Psoas muscle (tissue), 8 donors: Measurements from ENCODE around the gene DMD. TPM values are rescaled to one million over a fixed set of nuclear protein-coding genes. Genes with fewer than 3 reads are reported as not detected.
A peak's percentile ranks its signal among the peaks of the same experiment; 100 is the strongest.

Experiments
- ATAC-seq, 4 donors: fragments of 200-7000 bp; cut with Tn5 transposase; one replicate each; pipeline ENCODE4 v1.9.1; 2020; ENCODE audit warnings: moderate library complexity in 3 of 4, mild to moderate bottlenecking in 2 of 4
- DNase-seq, 2 donors: peaks; one replicate each; pipeline ENCODE4 v3.0.0-alpha.2; 2020
- H3K27ac ChIP-seq: fragments of 200-600 bp; one replicate; pipeline ENCODE4 v1.8.0; 2022
- H3K27me3 ChIP-seq, 3 donors: fragments of 200-600 bp in 1 of 3; one replicate each; pipeline versions ENCODE4 v1.6.1 to v1.8.0; 2013 to 2022; ENCODE audit warnings: low read length in 2 of 3, mild to moderate bottlenecking in 2 of 3, moderate library complexity in 1 of 3; ENCODE audit not compliant: insufficient read depth in 3 of 3
- H3K36me3 ChIP-seq, 2 donors: fragments of 200-600 bp in 1 of 2; one replicate each; pipeline versions ENCODE4 v1.6.1 to v1.8.0; 2013 to 2022; ENCODE audit warnings: low read depth in 1 of 2, mild to moderate bottlenecking in 1 of 2, moderate library complexity in 1 of 2; ENCODE audit not compliant: insufficient read depth in 1 of 2
- H3K4me1 ChIP-seq: fragments of 200-600 bp; one replicate; pipeline ENCODE4 v1.8.0; 2022
- H3K4me3 ChIP-seq: fragments of 200-600 bp; one replicate; pipeline ENCODE4 v1.8.0; 2022; ENCODE audit warnings: mild to moderate bottlenecking
- H3K9me3 ChIP-seq: fragments of 200-600 bp; one replicate; pipeline ENCODE4 v1.8.0; 2022
- WGBS, 3 donors: extraction: QIAGEN DNeasy Blood & Tissue Kit; methylation state at CpG; one replicate each; pipeline versions ENCODE4 v1.1.6 to v1.1.7; 2013; 5-methylcytosine and 5-hydroxymethylcytosine counted together
- intact Hi-C, 2 donors: fragments of 100-400 bp; cut with DNase I; formaldehyde crosslinking; loops; one replicate each; pipeline versions ENCODE4 v1.11.0 to v1.14.2; 2022
- polyA plus RNA-seq, 3 donors: library from polyadenylated mRNA; stranded (reverse); fragments of 200-250 nt; gene quantifications; one replicate each; pipeline ENCODE4 v1.2.3, GENCODE V29; 2013
- total RNA-seq, 4 donors: library from RNA; stranded (reverse); fragmentation: NEBNext Ultra II Directional in 2 of 4; extraction: Animal tissue kit (Norgen Biotek cat#: 25700) in 2 of 4; gene quantifications; one replicate each; pipeline versions ENCODE4 v1.2.1 to v1.2.4, GENCODE V29; 2021 to 2023
- TF ChIP-seq, protein P1 (sequence below): fragments of 200-600 bp; IDR thresholded peaks from one replicate; pipeline ENCODE4 v1.8.0; 2022; ENCODE audit warnings: antibody characterized with exemption
- donor health status: healthy with polysubstance abuse.
- donor health status: DM: no; HTN: no; CAD: no; lungs with moderate emphysema.
- donor health status: Bipolar disorder and iron deficiency.
- donor health status: healthy.
- donor health status: DM: yes; HTN: yes; CAD: no.
- donor health status: DM: no; HTN: no; CAD: no.
- donor health status: DM: no; HTN: no; CAD: no.
- donor health status: DM: yes; HTN: yes; CAD: no.

The DMD gene
- total and polyA plus RNA-seq, 7 donors: 6.8 to 170 (median 86.5) TPM

DNA sequence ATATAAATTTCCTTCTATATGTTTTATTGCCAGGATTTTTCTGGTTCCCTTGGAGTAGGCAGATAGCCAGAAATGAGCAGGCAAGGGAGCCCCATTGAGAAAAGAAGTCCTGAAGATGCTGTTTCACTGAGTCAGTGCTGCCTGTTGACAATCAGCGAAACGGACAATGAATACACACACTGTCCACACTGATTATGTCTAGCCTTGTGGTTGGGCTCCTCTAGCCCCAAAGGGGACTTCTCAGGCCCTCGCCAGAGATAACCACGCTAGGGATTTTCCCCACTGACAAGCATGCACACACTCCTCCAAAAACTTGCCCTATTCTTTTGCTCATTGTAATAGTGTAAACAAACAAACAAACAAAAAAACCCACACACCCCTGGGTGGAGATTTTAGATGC is 369.3 kb downstream of the DMD start:
- no peak overlapping the region for H3K4me3 ChIP-seq
- H3K27ac ChIP-seq: no peak overlapping the region
- no peaks in the 10 kb centered on the region for H3K4me1 ChIP-seq
- intact Hi-C loops: no loop called here
- no peaks in the 10 kb centered on the region for H3K27me3 ChIP-seq
- 74 to 88% (median 82%) methylated on average over 4 of the region's 4 CpGs for WGBS, 3 donors
- H3K9me3 ChIP-seq: no peaks in the 10 kb centered on the region
- no peak for DNase-seq
- TF ChIP-seq, protein P1, sequence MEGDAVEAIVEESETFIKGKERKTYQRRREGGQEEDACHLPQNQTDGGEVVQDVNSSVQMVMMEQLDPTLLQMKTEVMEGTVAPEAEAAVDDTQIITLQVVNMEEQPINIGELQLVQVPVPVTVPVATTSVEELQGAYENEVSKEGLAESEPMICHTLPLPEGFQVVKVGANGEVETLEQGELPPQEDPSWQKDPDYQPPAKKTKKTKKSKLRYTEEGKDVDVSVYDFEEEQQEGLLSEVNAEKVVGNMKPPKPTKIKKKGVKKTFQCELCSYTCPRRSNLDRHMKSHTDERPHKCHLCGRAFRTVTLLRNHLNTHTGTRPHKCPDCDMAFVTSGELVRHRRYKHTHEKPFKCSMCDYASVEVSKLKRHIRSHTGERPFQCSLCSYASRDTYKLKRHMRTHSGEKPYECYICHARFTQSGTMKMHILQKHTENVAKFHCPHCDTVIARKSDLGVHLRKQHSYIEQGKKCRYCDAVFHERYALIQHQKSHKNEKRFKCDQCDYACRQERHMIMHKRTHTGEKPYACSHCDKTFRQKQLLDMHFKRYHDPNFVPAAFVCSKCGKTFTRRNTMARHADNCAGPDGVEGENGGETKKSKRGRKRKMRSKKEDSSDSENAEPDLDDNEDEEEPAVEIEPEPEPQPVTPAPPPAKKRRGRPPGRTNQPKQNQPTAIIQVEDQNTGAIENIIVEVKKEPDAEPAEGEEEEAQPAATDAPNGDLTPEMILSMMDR: no peak
- peak in 1 of 4 donors; percentile 27 for ATAC-seq
- H3K36me3 ChIP-seq: no peaks in the 10 kb centered on the region

DNA sequence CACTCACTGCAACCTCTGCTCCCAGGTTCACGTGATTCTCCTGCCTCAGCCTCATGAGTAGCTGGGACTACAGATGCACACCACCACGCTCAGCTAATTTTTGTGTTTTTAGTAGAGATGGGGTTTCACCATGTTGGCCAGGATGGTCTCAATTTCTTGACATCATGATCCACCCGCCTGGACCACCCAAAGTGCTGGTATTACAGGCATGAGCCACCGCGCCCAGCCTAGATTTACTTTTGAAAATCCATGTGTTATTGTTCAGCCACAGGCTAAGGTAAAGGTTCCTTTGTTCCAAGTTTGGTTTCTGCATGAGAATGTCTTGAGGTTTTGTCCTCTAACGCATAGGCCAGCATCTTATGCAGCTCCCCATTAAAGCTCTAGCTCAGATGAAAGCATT is 371.6 kb downstream of the DMD start:
- Histone ChIP-seq H3K9me3 (no peaks in the 10 kb centered on the region), H3K27me3 (no peaks in the 10 kb centered on the region), H3K27ac (no peak overlapping the region), H3K36me3 (no peaks in the 10 kb centered on the region), H3K4me1 (no peaks in the 10 kb centered on the region), H3K4me3 (no peak overlapping the region)
- WGBS, 3 donors: 76 to 90% (median 87%) methylated on average over 6 of the region's 6 CpGs
- intact Hi-C loops: no loop called here
- no peak for ATAC-seq
- no peak for DNase-seq
- TF ChIP-seq, protein P1: no peak

DNA sequence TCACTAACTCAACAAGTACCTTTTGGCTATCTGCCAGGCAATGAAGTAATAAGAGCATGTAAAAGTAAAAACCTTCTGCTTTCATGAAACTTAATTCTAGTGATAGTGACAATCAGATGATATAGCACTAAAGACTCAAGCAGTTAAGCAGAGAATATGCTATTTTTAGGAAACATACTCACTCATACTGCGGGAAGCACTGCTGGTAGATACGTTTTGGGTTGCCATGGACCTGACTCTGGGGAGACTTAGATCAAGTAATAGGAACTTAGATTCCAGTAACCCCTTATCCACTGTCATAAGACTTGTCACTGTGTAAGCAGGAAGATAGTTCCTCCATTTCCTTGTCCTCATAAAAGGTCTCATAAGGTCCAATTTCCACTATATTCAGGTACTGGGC is 386.3 kb downstream of the DMD start:
- H3K4me3 ChIP-seq: no peak overlapping the region
- intact Hi-C loops: no loop called here
- peaks cover 0 to 7% of the 10 kb centered on the region in 2 donors for H3K36me3 ChIP-seq
- WGBS, 3 donors: 21 to 38% (median 33%) methylated on average over 2 of the region's 2 CpGs
- DNase-seq (no peak), ATAC-seq (peak; percentile 78 to 92 (median 84))
- no peaks in the 10 kb centered on the region for H3K4me1 ChIP-seq
- no peaks in the 10 kb centered on the region for H3K9me3 ChIP-seq
- peak overlapping the region; percentile 78 for H3K27ac ChIP-seq
- no peaks in the 10 kb centered on the region for H3K27me3 ChIP-seq
- TF ChIP-seq, protein P1: no peak

DNA sequence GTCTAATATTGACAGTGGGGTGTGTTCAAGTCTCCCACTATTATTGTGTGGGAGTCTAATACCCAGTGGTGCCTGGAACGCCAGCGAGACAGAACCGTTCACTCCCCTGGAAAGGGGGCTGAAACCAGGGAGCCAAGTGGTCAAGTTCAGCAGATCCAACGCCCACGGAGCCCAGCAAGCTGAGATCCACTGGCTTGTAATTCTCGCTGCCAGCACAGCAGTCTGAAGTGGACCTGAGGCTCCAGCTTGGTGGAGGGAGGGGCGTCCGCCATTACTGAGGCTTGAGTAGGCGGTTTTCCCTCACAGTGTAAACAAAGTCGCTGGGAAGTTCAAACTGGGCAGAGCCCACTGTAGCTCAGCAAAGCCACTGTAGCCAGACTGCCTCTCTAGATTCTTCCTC is 407.3 kb downstream of the DMD start:
- 89 to 94% (median 94%) methylated on average over 10 of the region's 10 CpGs for WGBS, 3 donors
- Histone ChIP-seq H3K36me3 (peaks cover 0 to 12% of the 10 kb centered on the region in 2 donors), H3K4me1 (peaks cover 8% of the 10 kb centered on the region), H3K9me3 (no peaks in the 10 kb centered on the region), H3K4me3 (no peak overlapping the region), H3K27me3 (no peaks in the 10 kb centered on the region), H3K27ac (no peak overlapping the region)
- TF ChIP-seq, protein P1: no peak
- intact Hi-C loops: no loop called here
- DNase-seq: no peak
- no peak for ATAC-seq

DNA sequence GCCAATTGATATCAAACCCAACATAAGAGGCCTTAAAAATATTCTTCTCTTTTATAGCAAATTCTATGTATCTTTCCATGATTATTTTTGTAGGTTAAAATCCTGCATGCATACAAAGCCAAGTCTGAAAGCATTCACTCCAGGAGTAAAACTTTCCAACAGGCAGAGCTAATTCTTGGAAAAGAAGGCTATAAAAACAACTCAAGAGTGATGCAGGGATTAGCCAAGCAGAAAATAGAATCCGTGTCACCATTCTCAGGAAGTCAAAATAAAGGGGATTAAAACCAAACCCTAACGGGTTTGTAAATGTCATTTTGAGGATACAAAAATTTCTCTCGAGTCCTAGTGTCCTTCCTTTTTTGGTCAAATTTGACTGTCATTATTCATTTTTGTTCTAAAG is 412.4 kb downstream of the DMD start:
- Histone ChIP-seq H3K36me3 (peaks cover 0 to 8% of the 10 kb centered on the region in 2 donors), H3K4me3 (no peak overlapping the region), H3K27me3 (no peaks in the 10 kb centered on the region), H3K4me1 (peaks cover 10% of the 10 kb centered on the region), H3K27ac (peak overlapping the region; percentile 72), H3K9me3 (no peaks in the 10 kb centered on the region)
- peak in 1 of 4 donors; percentile 57 for ATAC-seq
- TF ChIP-seq, protein P1: no peak
- intact Hi-C loops: no loop called here
- no peak for DNase-seq
- 12 to 22% (median 21%) methylated on average over 3 of the region's 3 CpGs for WGBS, 3 donors
